Hematopoietic multipotent progenitor cell treated with erythropoietin and hydrocortisone succinate and interleukin-3 and kit ligand, for 8 days (in vitro differentiated cells): Measurements from ENCODE around the gene STXBP6.
"Not testable (repeated sequence)": the region's sequence is repeated elsewhere in the genome, so short reads cannot be mapped to it uniquely, and the experiment has no call there.

Experiments
- DNase-seq: peaks from one replicate; pipeline ENCODE4 v3.0.0-alpha.2; 2015

STXBP6 gene

GRCh38 chr14:24948261-24948847, 101.6 kb downstream of the STXBP6 start:
- DNase-seq = no peak

- no peak for DNase-seq
Observed at GRCh38 chr14:24947131-24947530, 102.8 kb downstream of the STXBP6 start.

GRCh38 chr14:24944800-24945199, 105.1 kb downstream of the STXBP6 start:
- DNase-seq = no peak

GRCh38 chr14:24943024-24943423, 106.9 kb downstream of the STXBP6 start:
- no peak for DNase-seq

- no peak for DNase-seq
Observed at GRCh38 chr14:24941719-24942118, 108.2 kb downstream of the STXBP6 start.

- DNase-seq = no peak
Observed at GRCh38 chr14:24940213-24940783, 109.6 kb downstream of the STXBP6 start.

GRCh38 chr14:24938593-24938992, 111.4 kb downstream of the STXBP6 start:
- DNase-seq = no peak

- no peak for DNase-seq
Observed at GRCh38 chr14:24937300-24937699, 112.6 kb downstream of the STXBP6 start.

- DNase-seq = not testable (repeated sequence)
Observed at GRCh38 chr14:24936773-24937172, 113.2 kb downstream of the STXBP6 start.

GRCh38 chr14:24935796-24936195, 114.2 kb downstream of the STXBP6 start:
- DNase-seq = no peak

- DNase-seq = no peak
Observed at GRCh38 chr14:24928386-24928900, 121.5 kb downstream of the STXBP6 start.

GRCh38 chr14:24927809-24928208, 122.1 kb downstream of the STXBP6 start:
- DNase-seq = no peak

- no peak for DNase-seq
Observed at GRCh38 chr14:24925771-24926374, 124.1 kb downstream of the STXBP6 start.

GRCh38 chr14:24924544-24924943, 125.4 kb downstream of the STXBP6 start:
- no peak for DNase-seq

GRCh38 chr14:24921903-24922302, 128.0 kb downstream of the STXBP6 start:
- DNase-seq = no peak

- peak; percentile 92 for DNase-seq
Observed at GRCh38 chr14:24920265-24921075, 129.5 kb downstream of the STXBP6 start.

- no peak for DNase-seq
Observed at GRCh38 chr14:24918822-24919221, 131.1 kb downstream of the STXBP6 start.

GRCh38 chr14:24915958-24916595, 133.9 kb downstream of the STXBP6 start:
- no peak for DNase-seq

- DNase-seq = no peak
Observed at GRCh38 chr14:24915403-24915921, 134.5 kb downstream of the STXBP6 start.

GRCh38 chr14:24913746-24914145, 136.2 kb downstream of the STXBP6 start:
- DNase-seq = no peak

- no peak for DNase-seq
Observed at GRCh38 chr14:24913021-24913420, 136.9 kb downstream of the STXBP6 start.

GRCh38 chr14:24911324-24912109, 138.4 kb downstream of the STXBP6 start:
- peak; percentile 90 for DNase-seq
